ENCODE data around the gene CYB5RL. TPM values are rescaled to one million over a fixed set of nuclear protein-coding genes. Genes with fewer than 3 reads are reported as not detected.

Gene CYB5RL
- total RNA-seq, 4 donors from 2014 or later: 1.3 to 11.6 (median 6.6) TPM

GRCh38 chr1:54230507-54231339 is 30.9 kb upstream of the CYB5RL start:
- Histone ChIP-seq H3K27me3 (no peaks in the 10 kb centered on the region), H3K4me3 (no peak overlapping the region), H3K36me3 (no peaks in the 10 kb centered on the region), H3K27ac (no peak overlapping the region), H3K9me3 (no peaks in the 10 kb centered on the region), H3K4me1 (peaks cover 0 to 14% of the 10 kb centered on the region in 2 donors)
- intact Hi-C loops (cut with DNase I; ENCODE audit: low total_unique reads): no loop called here
- no peak for DNase-seq
- TF ChIP-seq CTCF (IDR thresholded peaks at IDR 0.05) (no peak), POLR2A (IDR thresholded peaks at IDR 0.05) (no peak)

- peak; percentile 52 to 67 for DNase-seq
- Histone ChIP-seq H3K4me3 (no peak overlapping the region), H3K9me3 (no peaks in the 10 kb centered on the region), H3K36me3 (no peaks in the 10 kb centered on the region), H3K27me3 (no peaks in the 10 kb centered on the region), H3K4me1 (peaks cover 0 to 14% of the 10 kb centered on the region in 2 donors), H3K27ac (peak overlapping the region; percentile 20 to 50)
- TF ChIP-seq POLR2A (IDR thresholded peaks at IDR 0.05): no peak
- intact Hi-C loops (cut with DNase I; ENCODE audit: low total_unique reads): no loop called here
Measured at GRCh38 chr1:54229281-54229891, 29.6 kb upstream of the CYB5RL start.

- intact Hi-C loops (cut with DNase I; ENCODE audit: low total_unique reads): no loop called here
- no peak for DNase-seq
- Histone ChIP-seq H3K36me3 (no peaks in the 10 kb centered on the region), H3K27ac (peak overlapping the region; percentile 20 to 50), H3K4me1 (peaks cover 0 to 14% of the 10 kb centered on the region in 2 donors), H3K9me3 (no peaks in the 10 kb centered on the region), H3K27me3 (no peaks in the 10 kb centered on the region), H3K4me3 (no peak overlapping the region)
- TF ChIP-seq POLR2A (IDR thresholded peaks at IDR 0.05) (no peak), CTCF (IDR thresholded peaks at IDR 0.05) (no peak)
Measured at GRCh38 chr1:54228638-54229079, 28.8 kb upstream of the CYB5RL start.

- no peaks in the 10 kb centered on the region for H3K9me3 ChIP-seq
- H3K4me3 ChIP-seq: no peak overlapping the region
- no peaks in the 10 kb centered on the region for H3K27me3 ChIP-seq
- peak overlapping the region; percentile 38 to 45 for H3K27ac ChIP-seq
- intact Hi-C loops (cut with DNase I; ENCODE audit: low total_unique reads): no loop called here
- TF ChIP-seq CTCF (IDR thresholded peaks at IDR 0.05) (no peak), POLR2A (IDR thresholded peaks at IDR 0.05) (no peak)
- peaks cover 0 to 14% of the 10 kb centered on the region in 2 donors for H3K4me1 ChIP-seq
- DNase-seq: no peak
- no peaks in the 10 kb centered on the region for H3K36me3 ChIP-seq
Measured at GRCh38 chr1:54227891-54228310, 28.1 kb upstream of the CYB5RL start.

- no peaks in the 10 kb centered on the region for H3K27me3 ChIP-seq
- H3K4me3 ChIP-seq: no peak overlapping the region
- peak in 1 of 2 donors; percentile 43 for DNase-seq
- intact Hi-C loops (cut with DNase I; ENCODE audit: low total_unique reads): no loop called here
- H3K4me1 ChIP-seq: peaks cover 0 to 14% of the 10 kb centered on the region in 2 donors
- no peak for TF ChIP-seq POLR2A (IDR thresholded peaks at IDR 0.05)
- no peak for TF ChIP-seq CTCF (IDR thresholded peaks at IDR 0.05)
- H3K27ac ChIP-seq: peak overlapping the region; percentile 38 to 45
- H3K9me3 ChIP-seq: no peaks in the 10 kb centered on the region
- H3K36me3 ChIP-seq: no peaks in the 10 kb centered on the region
Measured at GRCh38 chr1:54227091-54227602, 27.3 kb upstream of the CYB5RL start.
